A204.1 (cell line): ENCODE measurements around the gene STON2.

Experiments used
- FAIRE-seq: peaks from 2 replicates; lab custom pipeline; 2012; peaks lifted over from hg19 to GRCh38; lab: Jason Lieb, UNC

STON2 gene

DNA sequence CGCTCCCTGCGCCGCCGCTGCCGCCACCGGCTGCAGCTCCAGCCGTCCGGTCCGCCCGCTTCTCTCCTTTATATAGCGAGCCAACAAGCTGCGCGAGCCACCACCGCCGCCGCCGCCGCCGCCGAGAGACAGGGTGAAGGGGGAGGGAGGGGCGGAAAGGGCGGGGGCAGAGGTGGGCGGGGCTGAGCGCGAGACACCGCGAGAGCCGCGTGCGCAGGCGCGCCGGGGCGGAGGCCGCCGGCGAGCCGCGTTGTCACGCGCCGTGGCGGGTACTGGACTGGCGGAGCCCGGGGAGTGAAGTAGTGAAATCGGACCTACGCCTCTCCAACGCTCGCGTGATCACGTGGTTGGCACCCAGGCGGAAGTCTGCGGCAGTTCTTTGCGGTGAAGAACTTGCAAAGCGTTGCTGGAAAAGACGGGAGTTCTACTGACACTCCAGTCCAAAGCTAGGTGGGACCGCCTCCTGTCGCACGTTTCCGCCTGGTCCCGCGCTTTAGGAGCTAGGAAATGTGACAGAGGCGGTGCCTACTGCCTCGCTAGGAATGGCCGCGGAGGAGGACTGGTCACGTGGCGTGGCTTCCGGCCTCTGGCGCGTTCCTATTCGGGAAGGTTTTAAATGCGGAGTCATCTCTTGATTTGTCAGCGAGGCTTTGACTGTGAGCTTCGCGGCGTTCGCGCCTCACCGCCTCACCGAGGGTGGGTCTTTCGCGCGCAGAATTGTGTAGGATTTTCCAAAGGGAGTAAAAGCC, 179.1 kb downstream of the STON2 start, which contains the start of gene GTF2A1:
GTF2A1 (minus strand) TSS at position 130 of the 749 bp plus-strand sequence. CDS start 441 bp downstream, outside the sequence.
- no peak for FAIRE-seq

DNA sequence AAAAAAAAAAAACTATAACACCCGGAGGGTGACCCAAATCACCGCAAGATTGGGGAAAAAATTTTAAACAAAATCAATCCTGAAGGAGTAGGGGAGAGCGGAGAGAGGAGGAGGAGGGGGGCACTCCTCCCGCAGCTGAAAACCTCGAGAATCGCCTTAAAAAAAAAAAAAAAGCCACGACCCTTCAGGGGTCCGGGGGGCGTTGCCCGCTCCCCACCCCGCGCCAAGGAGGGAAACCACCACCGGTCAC, 179.6 kb downstream of the STON2 start:
- FAIRE-seq = no peak

DNA sequence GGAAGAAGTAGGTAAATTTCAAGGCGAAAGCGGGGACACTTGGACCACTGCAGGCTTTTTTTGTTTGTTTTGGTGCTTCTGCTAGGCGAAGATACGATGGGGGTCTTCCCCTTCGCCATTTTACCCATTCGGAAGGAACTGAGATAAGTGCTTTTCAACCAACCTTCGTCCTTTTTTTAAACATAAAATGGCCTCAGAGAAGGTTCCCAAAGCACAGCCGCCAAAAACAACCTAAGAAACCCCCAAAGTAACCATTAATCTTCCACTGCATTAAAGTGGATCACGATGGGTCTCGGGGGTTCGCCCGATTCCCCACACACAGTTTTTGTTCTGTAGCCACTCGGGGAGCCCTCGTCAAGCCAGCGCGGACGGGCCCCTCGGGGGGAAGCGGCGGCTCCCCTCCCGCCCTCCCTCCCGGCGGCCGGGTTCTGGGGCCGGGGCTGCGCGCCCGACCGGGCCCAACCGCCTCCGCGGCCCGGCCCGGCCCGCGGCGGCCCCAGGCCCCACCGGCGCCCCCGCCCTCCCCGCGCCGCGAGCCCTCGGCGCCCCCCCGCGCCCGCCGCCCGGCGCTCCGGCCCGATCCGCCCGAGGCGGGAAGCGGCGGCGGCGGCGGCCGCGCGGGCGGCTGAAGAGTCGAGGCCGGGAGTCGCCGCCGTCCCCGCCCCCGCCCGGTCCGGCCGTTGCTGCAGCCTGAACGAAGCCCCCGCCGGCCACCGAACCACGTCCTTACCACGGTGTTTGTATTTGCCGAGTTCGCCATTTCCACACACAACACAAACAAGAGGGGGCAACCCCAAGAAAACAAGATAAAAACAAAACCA, 180.2 kb downstream of the STON2 start:
- FAIRE-seq = no peak

DNA sequence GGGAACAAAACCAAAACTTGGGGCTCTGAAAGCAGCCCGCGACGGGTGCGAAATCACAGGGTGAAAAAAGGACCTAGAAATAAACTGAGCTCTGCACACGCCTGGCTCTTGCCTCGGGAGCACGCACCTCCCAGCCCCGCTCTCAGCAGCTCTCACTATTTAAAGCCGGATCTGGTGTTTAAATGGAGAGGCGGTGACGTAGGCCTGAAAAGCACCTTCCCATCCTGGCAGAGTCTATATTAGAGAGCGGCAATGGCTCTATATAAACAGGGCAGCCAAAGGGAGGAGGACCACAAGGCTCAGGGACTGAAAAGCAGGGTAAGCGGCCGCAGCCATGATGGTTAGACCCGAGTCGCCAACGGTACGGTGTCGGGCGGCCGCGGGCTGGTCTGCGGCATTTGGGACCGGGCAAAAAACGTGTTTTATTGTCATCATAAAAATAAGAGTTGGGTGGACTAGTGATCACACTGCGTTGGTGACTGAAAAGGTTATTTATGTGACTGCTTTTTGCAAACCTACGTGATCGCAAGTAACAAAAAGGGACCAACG, 180.8 kb downstream of the STON2 start:
- FAIRE-seq = peak; percentile 93

DNA sequence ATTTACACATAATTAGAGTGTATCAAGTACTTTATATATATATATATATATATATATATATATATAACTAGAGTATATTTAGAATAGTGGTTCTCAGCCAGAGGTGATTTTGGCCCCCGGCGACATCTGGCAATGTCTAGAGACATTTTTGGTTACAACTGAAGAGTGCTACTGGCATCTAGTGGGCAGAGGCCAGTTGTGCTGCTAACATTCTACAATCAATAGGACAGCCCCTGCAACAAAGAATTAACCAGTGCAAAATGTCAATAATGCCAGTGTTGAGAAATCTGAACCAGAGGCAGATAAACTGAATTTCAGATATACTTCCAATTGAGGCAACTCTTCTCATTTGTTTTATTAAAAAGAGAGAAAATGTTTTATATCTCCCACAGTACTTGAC, 188.3 kb downstream of the STON2 start:
- FAIRE-seq = no peak
